NCI-H2081 treated with DMSO at 0.1 percent for 48 hours (cell line): ENCODE data around the gene RPL9.
A peak's percentile ranks its signal among the peaks of the same experiment; 100 is the strongest.
"Not testable (repeated sequence)": the region's sequence is repeated elsewhere in the genome, so short reads cannot be mapped to it uniquely, and the experiment has no call there.

Source experiments
- DNase-seq: peaks from one replicate; lab custom pipeline; 2025; lab: John Stamatoyannopoulos, UW

The RPL9 gene

GRCh38 chr4:39458505-39459300 lies at the start of gene RPL9, which contains the start of gene LIAS:
Gene RPL9 (minus strand): TSS chr4:39458922. CDS start chr4:39458439, 483 bp downstream.
Gene LIAS (plus strand): TSS chr4:39459056. CDS start chr4:39459118, 62 bp downstream.
- DNase-seq = peak; percentile 97

DNA sequence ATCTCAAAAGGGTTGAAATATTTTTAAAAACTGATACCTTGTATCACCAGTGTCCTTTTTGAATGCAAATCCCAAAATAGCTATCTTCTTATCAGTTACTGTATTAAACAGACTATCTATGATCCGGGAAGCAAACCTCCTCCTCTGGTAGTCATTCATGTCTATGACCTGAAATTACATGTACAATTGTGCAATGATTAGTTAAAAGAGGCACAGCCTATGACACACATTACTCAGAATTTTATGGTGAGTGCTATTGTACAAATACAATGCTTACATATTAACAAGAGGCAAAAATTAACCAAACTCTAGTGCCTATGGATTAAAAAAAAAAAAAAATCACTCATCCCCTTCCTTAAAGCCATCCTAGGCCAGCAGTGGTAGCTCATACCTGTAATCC lies 46.9 kb upstream of the RPL9 start:
- no peak for DNase-seq

GRCh38 chr4:39504538-39504937 lies 45.8 kb upstream of the RPL9 start:
- no peak for DNase-seq

- DNase-seq = not testable (repeated sequence)
These were observed 43.9 kb upstream of the RPL9 start for GRCh38 chr4:39502664-39503035.

DNA sequence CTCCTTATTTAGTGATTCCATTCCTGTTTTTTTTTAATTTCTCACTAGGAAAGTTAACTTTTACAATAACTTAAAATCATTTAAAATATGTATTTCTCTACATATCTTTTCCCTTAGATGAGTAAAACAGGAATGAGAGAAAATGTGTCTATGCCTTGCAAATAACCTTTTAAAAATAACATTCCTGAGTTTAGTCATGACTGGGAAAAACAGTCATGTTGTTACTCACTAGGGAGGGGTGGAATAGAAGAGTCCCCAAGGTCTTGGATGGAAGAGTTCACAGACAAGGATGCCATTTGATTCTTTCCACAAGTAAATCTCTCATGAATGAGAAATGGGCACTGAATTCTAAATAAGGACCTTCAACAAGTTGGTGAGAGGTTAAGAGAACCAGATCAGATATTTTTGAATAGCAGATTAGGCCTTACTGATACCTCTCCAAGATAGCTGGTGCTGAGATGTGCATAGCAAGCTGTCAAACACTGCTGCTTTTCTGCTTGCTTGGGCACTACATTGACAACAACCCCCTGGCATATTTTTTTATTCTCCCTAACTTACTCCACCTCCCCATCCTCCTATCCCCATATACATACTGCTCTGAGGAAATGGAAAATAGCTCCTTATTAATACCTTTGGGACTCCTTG lies 43.4 kb upstream of the RPL9 start:
- no peak for DNase-seq

- no peak for DNase-seq
These were observed 40.0 kb upstream of the RPL9 start for GRCh38 chr4:39498727-39499020.

- no peak for DNase-seq
These were observed 39.4 kb upstream of the RPL9 start for GRCh38 chr4:39497909-39498726.

DNA sequence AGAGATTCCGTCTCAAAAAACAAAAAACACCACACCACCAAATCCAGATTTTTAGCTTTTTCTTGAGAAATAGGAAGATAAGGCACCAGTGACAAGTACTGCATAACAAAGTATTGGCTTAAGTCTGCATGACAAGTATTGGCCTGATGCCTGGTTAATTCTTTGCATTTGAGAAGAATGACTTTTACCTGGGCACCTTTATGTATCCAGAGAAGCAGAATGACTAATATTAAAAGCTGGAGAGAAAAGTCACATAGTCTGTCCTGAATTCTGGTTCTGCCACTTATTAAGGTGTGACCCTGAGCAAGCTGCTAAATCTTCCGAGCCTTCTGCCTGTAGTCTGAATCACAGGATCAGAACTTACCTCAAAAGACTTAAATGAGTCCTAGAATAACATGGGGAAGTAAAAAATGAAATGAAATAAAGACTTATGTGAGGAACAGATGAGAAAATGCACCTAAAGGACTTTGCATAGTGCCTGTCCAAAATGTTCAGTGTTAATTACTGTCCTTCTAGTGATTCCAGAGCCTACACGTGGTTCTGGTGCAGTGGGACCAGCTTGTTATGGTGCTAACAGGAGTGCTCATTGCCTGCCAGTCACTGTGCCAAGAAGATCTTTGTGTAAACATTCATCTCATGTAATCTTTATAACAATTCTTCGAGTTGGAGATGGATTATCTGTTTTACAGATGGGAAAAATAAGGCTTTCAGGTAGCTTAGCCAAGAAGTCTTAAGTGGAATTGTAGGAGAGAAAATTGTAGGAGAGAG lies 36.9 kb upstream of the RPL9 start:
- no peak for DNase-seq

DNA sequence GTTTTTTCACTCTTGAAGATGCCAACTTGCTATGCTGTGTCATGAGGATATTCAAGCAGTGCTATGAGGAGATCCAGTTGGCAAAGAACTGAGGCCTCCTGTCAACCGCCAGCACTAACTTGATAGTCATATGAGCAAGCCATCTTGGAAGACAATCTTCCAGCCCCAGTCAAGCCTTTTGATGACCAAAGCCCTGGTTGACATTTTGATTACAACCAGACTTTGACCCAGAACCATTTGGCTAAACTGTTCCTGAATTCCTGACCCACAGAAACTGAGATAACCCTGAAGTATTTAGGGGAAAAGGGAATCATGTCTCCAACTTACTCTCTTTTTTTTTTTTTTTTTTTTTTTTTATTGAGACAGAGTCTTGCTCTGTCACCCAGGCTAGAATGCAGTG lies 35.6 kb upstream of the RPL9 start:
- no peak for DNase-seq

DNA sequence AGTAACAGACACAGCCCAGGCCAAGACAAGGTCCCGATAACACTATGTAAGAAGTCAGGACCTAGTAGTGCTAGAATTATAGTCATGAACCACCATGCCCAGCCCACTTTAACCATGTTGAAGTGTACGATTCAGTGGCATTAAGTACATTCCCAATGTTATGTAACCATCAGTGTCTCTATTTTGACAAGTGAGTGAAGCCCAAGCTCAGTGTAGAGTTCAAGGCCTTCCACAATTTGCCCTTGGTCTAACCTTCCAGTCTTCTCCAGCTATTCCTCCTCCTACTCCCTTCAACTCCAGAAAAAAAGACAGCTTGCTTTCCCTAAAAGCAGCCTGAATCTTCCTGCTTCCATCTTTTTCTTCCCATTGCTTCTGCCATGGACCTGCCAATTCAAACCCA lies 31.6 kb upstream of the RPL9 start:
- no peak for DNase-seq

- no peak for DNase-seq
These were observed 27.6 kb upstream of the RPL9 start for GRCh38 chr4:39486221-39486804.

GRCh38 chr4:39484582-39485272 lies 26.0 kb upstream of the RPL9 start:
- DNase-seq = no peak

DNA sequence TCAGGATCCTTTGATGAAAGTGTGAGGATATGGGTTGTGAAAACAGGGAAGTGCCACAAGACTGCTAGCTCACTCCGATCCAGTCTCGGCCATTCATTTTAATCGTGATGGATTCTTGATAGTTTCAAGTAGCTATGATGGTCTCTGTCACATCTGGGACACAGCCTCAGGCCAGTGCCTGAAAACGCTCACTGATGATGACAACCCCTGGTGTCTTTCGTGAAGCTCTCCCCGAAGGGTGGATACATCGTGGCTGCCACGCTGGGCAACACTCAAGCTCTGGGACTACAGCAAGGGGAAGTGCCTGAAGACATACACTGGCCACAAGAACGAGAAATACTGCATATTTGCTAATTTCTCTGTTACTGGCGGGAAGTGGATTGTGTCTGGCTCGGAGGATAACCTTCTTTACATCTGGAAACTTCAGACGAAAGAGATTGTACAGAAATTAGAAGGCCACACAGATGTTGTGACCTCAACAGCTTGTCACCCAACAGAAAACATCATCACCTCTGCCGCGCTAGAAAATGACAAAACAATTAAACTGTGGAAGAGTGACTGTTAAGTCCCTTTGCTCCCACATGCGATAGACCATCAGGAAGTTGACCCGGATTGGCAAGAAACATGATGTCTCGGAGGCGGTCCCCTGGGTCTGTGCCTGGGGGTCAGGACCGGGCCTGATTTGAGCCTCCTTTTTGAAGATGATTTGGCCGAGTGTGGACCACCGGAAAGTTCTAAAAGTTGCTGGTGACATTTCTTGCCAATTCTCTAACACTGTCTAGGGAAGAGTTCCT lies 22.4 kb upstream of the RPL9 start:
- DNase-seq = no peak

DNA sequence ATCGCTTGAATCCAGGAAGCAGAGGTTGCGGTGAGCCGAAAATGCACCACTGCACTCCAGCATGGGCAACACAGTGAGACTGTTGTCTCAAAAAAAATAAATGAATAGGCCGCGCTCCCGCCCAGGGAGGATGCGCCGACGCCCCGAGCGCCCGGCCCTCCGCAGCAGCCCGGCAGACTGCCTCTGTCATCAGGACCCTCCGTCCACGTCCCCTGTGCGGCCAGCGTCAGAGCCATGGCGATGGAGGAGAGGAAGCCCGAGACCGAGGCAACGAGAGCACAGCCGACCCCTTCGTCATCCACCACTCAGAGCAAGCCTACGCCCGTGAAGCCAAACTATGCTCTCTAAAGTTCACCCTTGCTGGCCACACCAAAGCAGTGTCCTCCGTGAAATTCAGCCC lies 21.5 kb upstream of the RPL9 start:
- no peak for DNase-seq

- no peak for DNase-seq
These were observed 17.6 kb upstream of the RPL9 start for GRCh38 chr4:39476187-39476895.

- no peak for DNase-seq
These were observed 13.7 kb upstream of the RPL9 start for GRCh38 chr4:39472396-39472795.

GRCh38 chr4:39470402-39470801 lies 11.7 kb upstream of the RPL9 start:
- no peak for DNase-seq

- DNase-seq = peak; percentile 74
These were observed 10.8 kb upstream of the RPL9 start for GRCh38 chr4:39469429-39470077.

DNA sequence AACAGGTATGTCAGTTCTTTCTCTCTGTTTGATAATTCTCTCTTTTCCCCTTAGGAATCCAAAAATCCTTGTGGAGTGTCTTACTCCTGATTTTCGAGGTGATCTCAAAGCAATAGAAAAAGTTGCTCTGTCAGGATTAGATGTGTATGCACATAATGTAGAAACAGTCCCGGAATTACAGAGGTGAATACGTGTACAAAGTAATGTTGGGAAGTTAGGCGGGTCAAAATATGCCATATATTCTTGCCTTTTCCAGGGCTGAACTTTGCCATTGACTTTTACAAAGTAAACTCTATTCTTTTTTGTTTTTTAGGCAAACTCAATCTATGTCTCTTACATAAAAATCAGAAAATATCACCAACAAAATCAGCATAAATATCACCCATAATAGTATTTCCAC lies 8.7 kb upstream of the RPL9 start:
- DNase-seq = no peak
